ENCODE measurements around the gene KRT76. TPM values are rescaled to one million over a fixed set of nuclear protein-coding genes. Genes with fewer than 3 reads are reported as not detected.

Gene KRT76
- total RNA-seq, 2 experiments from 2014 or later = not detected

DNA sequence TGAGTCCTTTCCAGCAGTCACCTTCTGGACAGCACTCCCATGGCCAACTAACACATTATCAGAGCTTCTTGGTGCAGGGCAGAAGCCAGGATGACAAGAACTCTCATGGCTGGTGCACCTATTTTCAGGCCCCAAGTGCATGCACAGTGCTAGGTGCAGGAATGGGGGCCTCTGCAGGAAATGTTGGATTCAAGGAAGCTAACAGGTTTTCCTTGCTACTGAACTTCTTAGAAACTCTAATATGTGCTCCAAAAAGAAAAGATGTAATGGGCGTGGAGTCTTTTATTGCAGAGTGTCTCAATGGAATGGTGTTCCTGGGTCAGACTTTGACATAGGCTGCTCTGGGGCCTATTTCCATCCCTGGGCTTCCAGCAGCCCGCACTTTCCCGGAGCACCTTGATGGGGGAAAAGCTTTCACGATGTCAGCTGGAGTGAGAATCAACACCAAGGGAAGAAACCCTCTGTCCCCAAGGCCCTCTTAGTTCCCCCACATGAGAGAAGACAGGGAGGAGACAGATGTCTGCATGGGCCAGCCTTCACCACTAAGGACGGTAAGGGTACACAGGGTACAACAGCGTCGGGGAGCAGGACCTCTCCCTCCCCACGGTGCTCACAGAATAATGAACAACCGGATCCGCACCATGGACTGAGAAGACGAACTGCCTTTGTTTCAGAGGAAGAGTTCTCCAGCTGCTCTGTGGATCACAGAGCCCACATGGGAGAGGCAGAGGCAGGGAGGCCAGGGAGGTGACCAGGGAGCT lies 11.9 kb upstream of the KRT76 start:
- DNase-seq = no peak
- Mint-ChIP-seq H3K36me3 (no peaks in the 10 kb centered on the region), H3K27ac (no peak overlapping the region), H3K27me3 (peaks cover 49% of the 10 kb centered on the region), H3K4me1 (peaks cover under 1% of the 10 kb centered on the region), H3K9me3 (ENCODE audit: low read depth) (no peaks in the 10 kb centered on the region), H3K4me3 (no peak overlapping the region)
- ATAC-seq = no peak
- CTCF ChIA-PET = no interaction called here

DNA sequence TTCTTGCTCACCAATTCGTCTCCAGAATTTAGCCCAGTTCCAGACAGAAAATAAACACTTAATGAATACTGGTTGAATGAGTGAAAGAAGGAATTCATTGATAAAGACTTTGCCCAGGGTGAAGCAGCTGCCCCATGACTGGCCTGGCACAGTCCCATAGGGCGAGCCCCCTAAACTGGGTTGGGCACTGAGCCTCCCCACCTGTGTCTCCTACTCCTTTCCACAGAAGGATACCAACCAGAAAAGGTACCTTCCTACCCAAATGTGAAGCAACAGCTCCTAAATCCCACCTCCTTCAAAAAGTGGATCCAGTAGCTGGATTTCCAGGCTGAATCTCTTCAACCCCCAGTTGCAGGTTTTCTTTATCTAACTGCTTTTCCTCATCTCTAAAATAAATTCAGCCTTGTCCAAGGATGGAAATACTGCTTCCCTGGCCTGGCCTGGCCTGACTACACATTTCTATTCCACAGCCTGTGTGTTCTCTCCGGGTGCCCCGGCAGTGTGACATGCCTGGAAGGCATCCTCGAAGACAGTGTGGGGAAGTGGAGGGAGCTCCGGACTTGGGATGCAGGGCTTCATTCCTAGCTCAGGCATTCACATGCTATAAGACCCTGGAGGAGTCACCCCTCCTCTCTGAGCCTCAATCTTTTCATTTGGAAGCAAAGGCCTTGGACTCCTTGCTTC lies 11.2 kb upstream of the KRT76 start:
- Mint-ChIP-seq H3K27ac (no peak overlapping the region), H3K4me3 (no peak overlapping the region), H3K27me3 (peaks cover 50% of the 10 kb centered on the region), H3K36me3 (no peaks in the 10 kb centered on the region), H3K4me1 (no peaks in the 10 kb centered on the region), H3K9me3 (ENCODE audit: low read depth) (no peaks in the 10 kb centered on the region)
- DNase-seq = no peak
- no peak for ATAC-seq
- CTCF ChIA-PET = interaction anchor here (1.2 kb wide), 1 partner anchor 35 kb away, joined by 3 read pairs; no protein-coding TSS in a partner anchor

- peaks cover 49% of the 10 kb centered on the region for H3K27me3 Mint-ChIP-seq
- H3K4me1 Mint-ChIP-seq = no peaks in the 10 kb centered on the region
- H3K27ac Mint-ChIP-seq = no peak overlapping the region
- no peaks in the 10 kb centered on the region for H3K36me3 Mint-ChIP-seq
- DNase-seq = no peak
- no peak for ATAC-seq
- no peak overlapping the region for H3K4me3 Mint-ChIP-seq
- H3K9me3 Mint-ChIP-seq (ENCODE audit: low read depth) = no peaks in the 10 kb centered on the region
- CTCF ChIA-PET = interaction anchor here (1.2 kb wide), 1 partner anchor 36 kb away, joined by 3 read pairs; no protein-coding TSS in a partner anchor
These were observed 10.4 kb upstream of the KRT76 start for GRCh38 chr12:52787324-52788191.

GRCh38 chr12:52784909-52785308 lies 7.8 kb upstream of the KRT76 start:
- H3K4me3 Mint-ChIP-seq = no peak overlapping the region
- no peak overlapping the region for H3K27ac Mint-ChIP-seq
- ATAC-seq (no peak), DNase-seq (no peak)
- CTCF ChIA-PET = no interaction called here
- H3K36me3 Mint-ChIP-seq = no peaks in the 10 kb centered on the region
- no peaks in the 10 kb centered on the region for H3K4me1 Mint-ChIP-seq
- H3K9me3 Mint-ChIP-seq (ENCODE audit: low read depth) = no peaks in the 10 kb centered on the region
- peaks cover 46% of the 10 kb centered on the region for H3K27me3 Mint-ChIP-seq

DNA sequence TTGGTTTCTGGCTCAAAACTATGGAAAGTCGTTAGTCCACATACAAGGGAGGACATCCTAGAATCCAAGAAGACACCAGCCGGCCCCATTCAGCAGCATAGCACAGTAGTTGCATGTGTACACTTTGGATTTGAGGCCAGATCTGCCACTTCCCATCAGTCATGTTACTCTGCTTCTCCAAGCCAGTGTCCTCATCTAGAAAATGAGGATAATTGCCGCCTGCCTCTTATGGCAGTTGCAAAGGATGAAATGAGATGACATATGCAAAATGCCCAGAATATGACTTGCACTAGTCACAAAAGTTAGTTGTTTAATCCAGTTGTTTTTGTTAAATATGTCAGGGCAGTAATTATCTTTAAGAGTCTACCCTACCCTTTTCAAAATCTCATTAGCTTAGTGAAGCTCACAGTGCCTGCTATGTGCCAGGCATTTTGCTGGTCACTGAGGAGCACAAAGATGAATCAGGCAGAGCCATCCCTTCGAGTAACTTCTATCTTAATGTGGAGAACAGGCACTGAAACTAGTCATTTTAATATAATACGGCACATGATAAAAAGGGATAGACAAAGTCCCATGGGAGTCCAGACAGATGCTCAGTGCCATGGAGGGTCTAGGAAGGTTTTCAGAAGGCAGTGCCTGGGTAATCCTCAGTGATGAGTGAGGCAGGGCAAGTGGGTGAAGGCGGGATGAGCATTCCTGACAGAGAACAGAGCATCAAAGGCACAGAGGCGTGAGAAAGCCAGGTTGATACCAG lies 6.6 kb upstream of the KRT76 start:
- no peak for ATAC-seq
- H3K27me3 Mint-ChIP-seq = peaks cover 43% of the 10 kb centered on the region

DNA sequence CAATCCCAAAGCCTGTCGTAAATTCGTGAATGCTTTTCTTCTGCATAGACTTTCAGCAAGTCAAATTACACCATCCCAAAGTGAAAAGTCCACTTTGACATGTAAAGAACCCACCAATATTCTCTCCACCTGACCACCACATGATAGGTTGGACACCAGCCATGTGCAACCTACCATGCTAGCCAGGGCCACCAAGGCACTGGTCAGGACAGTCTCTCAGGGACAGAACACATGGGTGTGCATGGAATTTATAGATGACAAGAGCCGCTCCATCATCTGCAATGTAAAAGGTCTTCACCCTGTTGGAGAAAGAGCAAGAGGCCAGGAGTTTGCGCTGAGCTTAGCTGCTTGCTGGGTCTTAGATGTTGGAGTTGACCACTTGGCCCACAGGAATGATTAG lies 5.4 kb upstream of the KRT76 start:
- no peaks in the 10 kb centered on the region for H3K36me3 Mint-ChIP-seq
- ATAC-seq (no peak), DNase-seq (no peak)
- no peaks in the 10 kb centered on the region for H3K4me1 Mint-ChIP-seq
- H3K27ac Mint-ChIP-seq = no peak overlapping the region
- H3K9me3 Mint-ChIP-seq (ENCODE audit: low read depth) = no peaks in the 10 kb centered on the region
- peaks cover 40% of the 10 kb centered on the region for H3K27me3 Mint-ChIP-seq
- CTCF ChIA-PET = no interaction called here
- no peak overlapping the region for H3K4me3 Mint-ChIP-seq

More for the DNA sequence above, 6.6 kb upstream of the KRT76 start:
- Mint-ChIP-seq H3K4me1 (no peaks in the 10 kb centered on the region), H3K36me3 (no peaks in the 10 kb centered on the region), H3K27ac (no peak overlapping the region), H3K9me3 (ENCODE audit: low read depth) (no peaks in the 10 kb centered on the region), H3K4me3 (no peak overlapping the region)
- DNase-seq = no peak
- CTCF ChIA-PET = interaction anchor here (0.7 kb wide), 1 partner anchor 202 kb away, joined by 3 read pairs; no protein-coding TSS in a partner anchor

- DNase-seq = no peak
- Mint-ChIP-seq H3K9me3 (ENCODE audit: low read depth) (no peaks in the 10 kb centered on the region), H3K36me3 (no peaks in the 10 kb centered on the region), H3K27ac (no peak overlapping the region), H3K27me3 (peaks cover 43% of the 10 kb centered on the region), H3K4me3 (no peak overlapping the region), H3K4me1 (no peaks in the 10 kb centered on the region)
- ATAC-seq = no peak
- CTCF ChIA-PET = interaction anchor here (1.3 kb wide), 1 partner anchor 10 kb away, joined by 3 read pairs; no protein-coding TSS in a partner anchor
These were observed 4.4 kb upstream of the KRT76 start for GRCh38 chr12:52781399-52782082.

- Mint-ChIP-seq H3K27me3 (peaks cover 43% of the 10 kb centered on the region), H3K27ac (no peak overlapping the region), H3K9me3 (ENCODE audit: low read depth) (no peaks in the 10 kb centered on the region), H3K36me3 (no peaks in the 10 kb centered on the region), H3K4me1 (no peaks in the 10 kb centered on the region), H3K4me3 (no peak overlapping the region)
- CTCF ChIA-PET = no interaction called here
- DNase-seq (no peak), ATAC-seq (no peak)
These were observed 2.8 kb upstream of the KRT76 start for GRCh38 chr12:52779914-52780313.

GRCh38 chr12:52778833-52779232 lies 1.7 kb upstream of the KRT76 start:
- no peak for DNase-seq
- Mint-ChIP-seq H3K27ac (no peak overlapping the region), H3K9me3 (ENCODE audit: low read depth) (no peaks in the 10 kb centered on the region), H3K4me1 (no peaks in the 10 kb centered on the region), H3K4me3 (no peak overlapping the region), H3K36me3 (no peaks in the 10 kb centered on the region), H3K27me3 (peaks cover 37% of the 10 kb centered on the region)
- CTCF ChIA-PET = interaction anchor here (0.5 kb wide), 1 partner anchor 201 kb away, joined by 4 read pairs; no protein-coding TSS in a partner anchor
- no peak for ATAC-seq

- Mint-ChIP-seq H3K27me3 (peaks cover 35% of the 10 kb centered on the region), H3K27ac (no peak overlapping the region), H3K4me1 (no peaks in the 10 kb centered on the region), H3K4me3 (no peak overlapping the region), H3K9me3 (ENCODE audit: low read depth) (no peaks in the 10 kb centered on the region), H3K36me3 (no peaks in the 10 kb centered on the region)
- CTCF ChIA-PET = no interaction called here
- no peak for ATAC-seq
- DNase-seq = no peak
These were observed 421 bp upstream of the KRT76 start for GRCh38 chr12:52777566-52777965.

- no peaks in the 10 kb centered on the region for H3K36me3 Mint-ChIP-seq
- no peaks in the 10 kb centered on the region for H3K4me1 Mint-ChIP-seq
- ATAC-seq = no peak
- H3K9me3 Mint-ChIP-seq (ENCODE audit: low read depth) = no peaks in the 10 kb centered on the region
- H3K27ac Mint-ChIP-seq = no peak overlapping the region
- no peak for DNase-seq
- H3K4me3 Mint-ChIP-seq = no peak overlapping the region
- CTCF ChIA-PET = no interaction called here
- peaks cover 36% of the 10 kb centered on the region for H3K27me3 Mint-ChIP-seq
These were observed 710 bp downstream of the KRT76 start for GRCh38 chr12:52776435-52776834.

DNA sequence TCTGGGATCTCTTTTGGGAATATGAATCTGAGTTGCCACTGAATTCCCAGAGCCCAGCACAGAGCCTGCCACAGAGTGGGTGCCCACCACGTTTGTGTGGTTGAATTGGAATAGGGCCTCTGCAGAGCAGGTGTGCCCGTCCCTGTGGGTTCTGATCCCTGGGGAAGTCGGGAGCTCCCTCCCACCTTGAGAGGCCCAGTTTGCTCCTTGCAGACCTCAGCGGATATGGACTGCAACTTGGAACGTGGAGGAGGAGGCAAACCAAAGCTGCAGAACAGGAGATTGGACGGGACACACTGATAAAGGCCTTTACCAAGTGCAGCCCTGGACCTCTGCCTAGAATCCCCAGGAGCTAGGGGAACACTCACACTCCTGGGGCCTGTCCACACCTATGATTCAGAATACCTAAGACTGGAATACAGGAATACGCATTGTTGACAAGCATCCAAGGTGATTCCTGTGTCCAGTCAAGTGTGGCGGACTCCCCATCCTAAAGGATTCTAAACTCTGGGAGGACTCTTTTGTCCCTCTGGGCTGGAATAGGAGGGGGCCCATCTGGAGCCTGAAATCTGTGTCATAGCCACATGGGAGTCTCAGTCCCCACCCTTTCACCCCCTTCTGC lies 2.4 kb downstream of the KRT76 start:
- ATAC-seq (no peak), DNase-seq (no peak)
- H3K4me3 Mint-ChIP-seq = no peak overlapping the region
- no peaks in the 10 kb centered on the region for H3K4me1 Mint-ChIP-seq
- H3K36me3 Mint-ChIP-seq = no peaks in the 10 kb centered on the region
- H3K9me3 Mint-ChIP-seq (ENCODE audit: low read depth) = no peaks in the 10 kb centered on the region
- CTCF ChIA-PET = no interaction called here
- H3K27me3 Mint-ChIP-seq = peaks cover 33% of the 10 kb centered on the region
- H3K27ac Mint-ChIP-seq = no peak overlapping the region

Measured in activated CD8-positive, alpha-beta memory T cell treated with anti-CD3 and anti-CD28 coated beads, Interleukin-2, amount 10 ng/mL, durations not matched to agents 7 days and 5 days (primary cell).